Stimulated activated CD4-positive, alpha-beta T cell treated with anti-CD3 and anti-CD28 coated beads, Interleukin-1b, Interleukin-23, amount 100 ng/mL, for 1 hour (primary cell): Measurements from ENCODE around the gene SFPQ.
"Not testable (repeated sequence)": the region's sequence is repeated elsewhere in the genome, so short reads cannot be mapped to it uniquely, and the experiment has no call there.

Experiments used
- DNase-seq, 2 donors: peaks; one replicate each; pipeline ENCODE4 v3.0.0-alpha.2; 2020; ENCODE audit warnings: low read depth in 2 of 2

The SFPQ gene

GRCh38 chr1:35143737-35144508 lies 49.0 kb downstream of the SFPQ start:
- no peak for DNase-seq

- not testable (repeated sequence) for DNase-seq
These were observed 50.2 kb downstream of the SFPQ start for GRCh38 chr1:35142728-35143127.

GRCh38 chr1:35142294-35142693 lies 50.7 kb downstream of the SFPQ start:
- not testable (repeated sequence) for DNase-seq

GRCh38 chr1:35137590-35137989 lies 55.4 kb downstream of the SFPQ start:
- DNase-seq, result not testable (repeated sequence)

GRCh38 chr1:35136780-35137179 lies 56.2 kb downstream of the SFPQ start:
- no peak for DNase-seq
